ENCODE measurements around the gene SEMG2.

Gene SEMG2, protein sequence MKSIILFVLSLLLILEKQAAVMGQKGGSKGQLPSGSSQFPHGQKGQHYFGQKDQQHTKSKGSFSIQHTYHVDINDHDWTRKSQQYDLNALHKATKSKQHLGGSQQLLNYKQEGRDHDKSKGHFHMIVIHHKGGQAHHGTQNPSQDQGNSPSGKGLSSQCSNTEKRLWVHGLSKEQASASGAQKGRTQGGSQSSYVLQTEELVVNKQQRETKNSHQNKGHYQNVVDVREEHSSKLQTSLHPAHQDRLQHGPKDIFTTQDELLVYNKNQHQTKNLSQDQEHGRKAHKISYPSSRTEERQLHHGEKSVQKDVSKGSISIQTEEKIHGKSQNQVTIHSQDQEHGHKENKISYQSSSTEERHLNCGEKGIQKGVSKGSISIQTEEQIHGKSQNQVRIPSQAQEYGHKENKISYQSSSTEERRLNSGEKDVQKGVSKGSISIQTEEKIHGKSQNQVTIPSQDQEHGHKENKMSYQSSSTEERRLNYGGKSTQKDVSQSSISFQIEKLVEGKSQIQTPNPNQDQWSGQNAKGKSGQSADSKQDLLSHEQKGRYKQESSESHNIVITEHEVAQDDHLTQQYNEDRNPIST

DNA sequence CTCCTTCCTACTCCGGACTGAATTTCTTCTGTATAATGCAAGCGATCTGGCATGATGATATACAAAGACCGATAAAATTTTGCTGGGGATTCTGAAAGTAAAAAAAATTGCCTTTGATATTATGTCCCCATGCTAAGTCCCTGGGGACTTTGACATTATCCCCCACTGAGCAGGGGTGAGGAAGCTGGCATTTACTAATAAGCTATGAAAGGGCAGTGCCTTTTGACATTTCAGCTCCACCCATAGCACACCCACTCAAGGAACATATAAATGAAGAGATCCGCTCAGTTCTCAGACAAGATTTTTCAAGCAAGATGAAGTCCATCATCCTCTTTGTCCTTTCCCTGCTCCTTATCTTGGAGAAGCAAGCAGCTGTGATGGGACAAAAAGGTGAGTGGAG lies at the start of gene SEMG2:
TSS of gene SEMG2 (plus strand) at position 298 of the 400 bp plus-strand sequence. CDS start at position 315, 17 bp downstream.
- DNase-seq: no peak

DNA sequence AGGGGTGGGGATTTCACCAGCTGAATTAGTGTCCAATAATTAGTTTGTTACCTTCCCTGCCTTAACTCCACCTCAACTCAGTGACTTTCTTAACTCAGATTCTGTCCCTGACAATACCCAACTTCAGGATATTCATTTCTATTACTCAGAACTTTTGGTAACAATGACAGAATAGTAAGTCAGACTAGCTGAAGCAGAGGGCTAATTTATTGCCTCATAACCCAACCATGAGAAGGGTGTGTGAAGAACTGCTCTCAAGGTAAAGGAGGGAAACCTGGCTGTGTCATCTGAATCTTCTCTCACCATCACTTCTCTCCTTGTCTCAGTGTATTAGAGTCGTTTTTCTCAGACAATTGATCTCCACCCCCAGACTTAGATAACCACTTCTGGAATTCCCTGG lies 47.7 kb upstream of the SEMG2 start:
- no peak for DNase-seq

DNA sequence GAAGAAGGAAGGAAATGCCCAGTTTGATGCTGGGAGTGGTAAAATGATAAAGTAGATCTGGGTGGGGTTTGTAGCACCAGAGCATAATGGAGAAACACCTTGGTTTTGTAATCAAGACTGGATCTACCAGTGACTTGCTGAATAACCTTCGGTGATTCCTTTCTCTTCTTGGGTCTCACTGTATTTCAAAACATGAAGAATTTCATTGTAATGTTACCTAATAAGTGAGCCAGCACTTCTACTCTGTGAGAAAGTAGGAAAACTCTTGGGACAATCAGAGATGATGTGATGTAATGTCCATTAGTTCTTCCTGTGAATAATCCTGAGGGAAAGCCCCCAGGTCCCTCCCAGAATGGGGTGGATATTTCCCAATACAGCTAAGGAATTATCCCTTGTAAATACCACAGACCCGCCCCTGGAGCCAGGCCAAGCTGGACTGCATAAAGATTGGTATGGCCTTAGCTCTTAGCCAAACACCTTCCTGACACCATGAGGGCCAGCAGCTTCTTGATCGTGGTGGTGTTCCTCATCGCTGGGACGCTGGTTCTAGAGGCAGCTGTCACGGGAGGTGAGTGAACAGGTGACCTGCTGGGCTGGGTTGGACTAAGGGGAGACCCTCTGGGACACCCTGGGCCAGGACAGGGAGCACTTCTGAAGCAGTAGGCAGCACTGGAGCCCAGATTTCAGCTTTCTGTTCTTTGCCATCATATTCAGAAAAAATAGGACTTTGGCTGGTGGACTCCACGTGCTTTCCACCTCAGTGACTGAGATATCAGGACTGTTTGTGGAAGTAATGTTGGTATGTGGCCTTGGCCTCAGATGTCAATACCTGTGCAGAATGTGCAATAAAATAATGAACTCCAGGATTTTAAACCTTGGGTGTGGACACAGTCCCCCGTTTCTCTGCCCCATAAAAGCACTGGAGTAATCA lies 46.5 kb upstream of the SEMG2 start, which contains the start of gene PI3:
TSS of gene PI3 (plus strand) at position 469 of the 931 bp plus-strand sequence. CDS start at position 490, 21 bp downstream.
- DNase-seq: no peak

DNA sequence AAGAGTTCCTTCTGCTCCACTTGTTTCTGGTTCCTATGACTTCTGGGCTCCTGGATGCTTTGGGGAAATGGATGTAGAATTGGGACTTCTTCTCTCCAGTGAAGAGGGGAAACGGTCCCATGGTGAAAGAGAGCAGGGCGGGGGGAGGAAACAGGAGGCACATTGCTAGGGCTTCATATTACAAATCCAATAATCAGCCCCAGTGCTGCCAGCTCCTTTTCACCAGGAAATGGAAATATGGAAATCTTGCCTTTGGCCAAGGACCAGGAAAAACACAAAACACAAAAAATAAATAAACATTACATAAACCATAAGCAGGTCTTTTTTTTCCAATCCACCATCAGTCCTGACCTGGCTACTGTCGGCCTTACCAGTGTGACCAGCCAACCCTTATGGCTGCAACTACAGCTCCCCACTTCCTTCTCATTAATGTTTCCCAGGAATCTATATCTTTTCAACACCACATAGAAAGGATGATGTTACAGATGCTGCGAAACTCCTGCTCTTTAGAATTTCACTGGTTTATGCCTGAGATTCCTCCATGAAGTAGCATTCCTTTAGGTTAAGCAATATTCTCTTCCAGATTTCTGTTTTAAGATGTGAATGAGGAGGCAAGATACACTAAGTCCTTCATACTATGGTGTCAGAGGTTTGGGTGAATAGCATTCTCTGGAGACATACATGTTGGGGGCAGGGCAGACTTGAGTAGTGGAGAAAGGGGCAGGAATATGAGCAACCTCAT lies 44.5 kb upstream of the SEMG2 start:
- no peak for DNase-seq

DNA sequence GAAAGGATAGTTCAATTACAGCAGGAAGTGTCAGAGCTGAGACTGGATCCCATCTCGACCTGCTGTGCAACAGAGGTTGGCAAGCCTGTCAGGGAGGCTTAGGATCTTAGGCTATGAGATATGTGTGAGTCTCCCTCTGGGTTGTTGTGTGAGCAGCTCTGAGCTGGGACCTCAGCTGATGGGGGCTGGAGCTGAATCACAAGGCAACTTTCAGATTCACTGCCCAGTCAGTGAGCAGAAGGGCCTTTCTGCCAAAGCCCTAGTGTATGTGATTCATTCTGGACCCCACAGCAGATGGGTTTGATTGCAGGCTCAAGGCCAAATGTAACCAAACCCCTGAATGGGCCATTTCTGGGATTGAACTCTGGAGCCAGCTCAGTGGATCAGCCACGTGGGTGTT lies 42.0 kb upstream of the SEMG2 start:
- DNase-seq: no peak

DNA sequence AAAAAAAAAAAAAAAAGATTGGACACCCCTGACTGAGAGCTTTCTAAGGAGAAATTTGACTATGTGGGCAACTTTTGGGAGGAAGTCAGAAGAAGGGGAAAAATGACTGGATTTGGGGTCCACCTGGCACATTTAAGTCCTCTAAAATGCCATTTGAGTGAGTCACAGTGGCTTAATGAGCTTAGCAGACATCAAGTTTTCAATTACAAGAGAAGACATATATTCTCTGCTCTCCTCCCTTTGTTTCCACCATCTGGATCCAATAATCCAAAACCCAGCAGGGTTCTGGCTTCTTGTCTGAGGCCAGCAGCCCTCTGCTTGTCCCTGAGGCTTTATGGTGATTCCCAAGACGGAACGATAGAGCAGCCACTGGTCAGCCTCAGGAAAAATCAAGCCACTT lies 39.5 kb upstream of the SEMG2 start:
- DNase-seq: no peak

DNA sequence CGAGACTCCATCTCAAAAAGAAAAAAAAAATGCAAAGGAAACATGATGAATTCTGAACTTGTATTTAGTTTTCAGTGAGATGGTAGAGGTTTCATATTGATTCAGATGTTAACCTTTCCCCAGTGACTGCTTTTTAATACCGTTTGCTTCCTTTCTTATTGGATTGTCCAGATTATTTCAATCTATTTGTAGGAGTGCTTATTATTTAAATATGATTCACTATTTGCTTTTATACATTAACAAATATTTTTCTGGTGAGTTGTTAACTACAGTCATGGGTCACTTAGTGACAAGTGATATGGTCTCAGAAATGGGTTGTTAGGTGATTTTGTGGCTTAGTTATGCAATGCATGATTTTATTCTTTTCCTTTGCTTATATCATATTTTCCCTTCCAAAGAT lies 38.1 kb upstream of the SEMG2 start:
- DNase-seq: no peak

DNA sequence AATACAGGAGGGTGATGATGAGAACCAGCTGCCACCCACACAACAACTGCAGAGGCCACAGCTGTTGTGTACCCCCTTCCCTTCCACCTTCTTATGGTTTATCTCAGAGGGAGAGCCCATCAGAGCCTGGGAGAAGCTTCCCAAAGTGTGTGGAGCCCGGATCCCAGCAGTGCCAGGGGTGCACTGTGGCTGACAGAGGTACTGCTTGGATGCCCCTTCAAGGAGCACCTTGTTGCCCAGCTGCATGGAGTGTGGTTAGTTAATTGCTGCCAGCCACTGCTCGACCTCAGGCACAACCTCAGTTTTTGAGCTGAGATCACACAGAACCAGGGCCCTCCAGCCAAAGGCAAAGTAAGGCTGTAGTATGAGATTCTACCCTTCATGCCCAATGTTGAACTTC lies 33.5 kb upstream of the SEMG2 start:
- no peak for DNase-seq

DNA sequence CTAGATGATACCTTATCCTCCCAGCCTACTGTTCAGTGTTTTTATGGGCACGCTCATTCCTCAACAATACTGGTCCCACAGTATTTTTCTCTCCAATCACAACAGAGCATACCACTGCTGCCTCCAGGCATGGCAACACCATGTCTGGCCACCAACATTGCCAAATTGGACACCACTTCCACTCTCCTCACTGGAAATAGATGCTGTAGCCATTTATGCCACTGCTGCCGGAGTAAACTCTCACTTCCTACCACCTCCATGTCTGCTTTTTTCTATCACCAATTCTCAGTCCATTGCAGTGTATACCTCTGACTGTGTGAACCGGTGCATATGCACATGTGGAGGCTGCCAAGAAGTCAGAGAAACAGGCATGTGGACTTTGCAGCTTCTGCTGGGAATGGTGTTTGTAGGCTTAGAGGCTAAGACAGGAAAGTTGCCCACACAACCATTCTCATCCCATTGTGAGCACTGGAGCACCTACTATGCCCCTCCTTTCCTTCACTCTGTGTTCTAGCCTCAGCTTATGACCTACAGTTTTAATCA lies 32.0 kb upstream of the SEMG2 start:
- no peak for DNase-seq

DNA sequence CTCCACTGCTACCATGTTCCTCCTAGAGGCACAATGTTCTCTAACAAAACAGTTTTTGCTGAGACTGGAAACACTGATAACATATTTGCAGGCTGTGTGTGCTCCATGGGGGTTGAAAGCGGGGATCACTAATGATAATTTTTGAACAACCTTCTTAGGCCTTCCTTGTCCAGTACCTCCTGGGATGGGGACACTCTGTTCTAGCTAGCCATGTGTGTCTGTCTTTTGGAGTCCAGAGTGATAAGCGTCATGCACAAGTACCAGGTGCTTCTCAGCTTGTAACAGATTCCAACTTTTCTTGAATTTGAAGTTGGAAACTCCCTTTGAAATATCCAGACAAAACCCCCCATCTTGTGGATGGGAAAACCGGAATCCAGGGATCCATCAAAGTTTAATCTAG lies 31.3 kb upstream of the SEMG2 start:
- no peak for DNase-seq

DNA sequence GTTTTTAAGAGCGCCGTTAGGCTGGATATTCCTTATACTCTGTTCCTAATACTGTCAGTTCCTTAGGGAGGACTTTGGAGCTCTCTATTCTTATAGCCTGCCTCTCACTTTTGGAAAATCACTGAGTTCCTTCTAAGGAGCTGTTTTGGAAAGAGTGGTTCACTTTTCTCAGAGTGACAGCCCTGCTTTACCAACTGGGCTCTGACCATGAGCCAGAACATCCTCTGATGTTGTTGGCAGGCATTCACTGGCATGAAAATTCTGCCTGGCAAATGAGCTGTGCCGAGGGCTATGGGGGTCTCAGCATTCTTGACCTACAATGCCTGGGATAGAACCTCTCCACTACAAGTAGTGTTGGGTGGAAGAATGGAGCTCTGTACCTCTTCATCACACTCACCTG lies 29.2 kb upstream of the SEMG2 start:
- no peak for DNase-seq

DNA sequence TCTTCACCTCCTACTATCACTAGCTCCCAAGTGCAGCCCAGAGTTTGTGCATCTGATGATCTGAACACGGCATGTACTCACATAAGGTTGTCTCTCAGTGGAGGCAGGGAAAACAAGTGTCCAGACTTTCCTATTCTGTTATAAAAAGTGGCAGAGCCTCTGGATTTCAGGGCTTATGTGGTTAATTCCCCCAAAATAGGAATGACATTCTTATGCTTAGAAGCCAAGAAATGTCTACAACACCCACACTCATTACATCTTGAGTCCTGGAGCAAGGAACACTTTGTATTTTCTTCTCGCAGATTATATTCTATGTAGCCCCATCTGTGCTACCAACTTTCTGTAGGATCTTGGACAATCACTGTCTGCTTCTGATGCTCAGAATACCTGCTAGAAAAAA lies 27.8 kb upstream of the SEMG2 start:
- DNase-seq: no peak

DNA sequence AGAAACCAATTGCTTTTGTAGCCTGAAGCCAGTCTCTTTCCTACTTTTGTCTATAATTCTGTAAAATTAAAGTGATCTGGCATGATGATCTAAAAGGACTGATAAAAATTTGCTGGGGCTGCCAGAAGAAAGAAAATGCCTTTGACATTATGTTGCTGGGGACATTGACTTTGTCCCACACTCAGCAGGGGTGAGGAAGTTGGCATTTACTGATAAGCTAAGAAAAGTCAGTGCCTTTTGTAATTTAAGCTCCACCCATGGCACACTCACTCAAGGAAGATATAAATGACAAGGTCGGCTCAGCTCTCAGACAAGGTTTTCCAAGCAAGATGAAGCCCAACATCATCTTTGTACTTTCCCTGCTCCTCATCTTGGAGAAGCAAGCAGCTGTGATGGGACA lies 14.4 kb upstream of the SEMG2 start, which contains the start of gene SEMG1:
TSS of gene SEMG1 (plus strand) at position 309 of the 400 bp plus-strand sequence. CDS start at position 330, 21 bp downstream.
- DNase-seq: no peak

DNA sequence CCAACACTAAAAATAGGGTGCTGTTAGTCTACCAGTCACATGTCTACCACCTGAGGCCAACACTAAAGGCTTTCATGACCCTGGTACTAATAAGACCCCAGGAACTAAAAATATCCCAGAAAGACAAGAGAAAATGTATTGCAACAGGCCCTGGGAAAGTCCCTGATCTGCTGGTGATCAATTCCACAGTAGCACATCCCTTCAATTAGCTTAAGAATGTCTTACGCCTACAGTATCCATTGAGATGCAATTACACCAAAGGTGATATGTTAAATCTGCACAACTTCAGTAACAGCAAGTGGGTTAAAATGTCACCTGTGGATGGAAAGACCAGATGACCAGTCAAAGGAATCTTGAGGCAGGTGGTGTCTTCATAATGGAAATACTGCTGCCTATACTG lies 11.2 kb upstream of the SEMG2 start:
- DNase-seq: no peak

DNA sequence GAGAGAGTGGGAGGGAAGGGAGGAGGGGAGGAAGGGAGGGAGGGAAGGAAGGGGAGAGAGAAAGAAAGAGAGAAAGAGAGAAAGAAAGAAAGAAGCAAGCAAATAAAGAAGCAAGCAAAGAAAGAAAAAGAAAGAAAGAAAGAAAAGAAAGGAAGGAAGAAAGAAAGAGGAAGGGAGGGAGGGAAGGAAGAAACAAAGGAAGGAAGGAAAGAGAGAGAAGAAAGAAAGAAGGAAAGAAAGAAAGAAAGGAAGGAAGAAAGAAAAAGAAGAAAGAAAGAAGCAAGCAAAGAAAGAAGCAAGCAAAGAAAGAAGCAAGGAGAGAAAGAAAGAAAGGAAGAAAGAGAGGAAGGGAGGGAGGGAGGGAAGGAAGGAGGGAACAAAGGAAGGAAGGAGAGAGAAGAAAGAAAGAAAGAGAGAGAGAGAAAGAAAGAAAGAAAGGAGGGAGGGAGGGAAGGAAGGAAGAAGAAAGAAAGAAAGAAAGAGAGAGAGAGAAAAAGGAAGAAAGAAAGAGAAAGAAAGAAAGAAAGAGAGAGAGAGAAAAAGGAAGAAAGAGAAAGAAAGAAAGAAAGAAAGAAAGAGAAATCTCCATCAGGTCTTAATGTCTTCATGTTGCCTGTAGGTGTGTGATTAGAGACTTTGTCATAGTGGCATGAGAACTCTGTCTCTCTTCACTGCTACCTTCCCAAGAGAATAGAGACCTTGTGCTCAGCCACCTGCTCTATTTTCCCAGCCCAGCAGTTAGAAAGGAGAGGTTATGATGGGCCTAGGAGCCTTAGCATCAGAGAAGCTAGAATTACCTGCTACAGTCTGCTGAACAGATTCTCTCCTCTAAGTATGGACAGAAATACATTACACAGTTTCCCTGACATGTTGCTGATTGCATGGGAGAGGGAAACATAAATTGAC lies 9.4 kb upstream of the SEMG2 start:
- DNase-seq: no peak

DNA sequence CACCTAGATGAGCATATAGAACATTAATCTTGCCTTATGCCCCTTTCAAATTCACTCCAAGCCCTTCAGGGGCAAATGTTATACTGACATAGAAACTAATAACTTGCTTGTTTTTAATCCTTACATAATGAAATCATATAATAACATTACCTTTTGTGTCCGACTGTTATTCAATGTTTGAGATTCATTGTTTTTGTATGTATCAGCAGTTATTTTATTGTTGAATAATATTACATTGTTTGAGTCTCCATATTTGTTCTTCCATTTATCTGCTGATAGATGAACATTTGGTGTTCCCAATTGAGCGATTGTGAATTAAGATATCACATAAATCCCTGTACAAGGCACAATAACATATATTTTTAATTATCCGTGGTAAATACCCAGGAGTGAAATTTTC lies 8.3 kb upstream of the SEMG2 start:
- no peak for DNase-seq

DNA sequence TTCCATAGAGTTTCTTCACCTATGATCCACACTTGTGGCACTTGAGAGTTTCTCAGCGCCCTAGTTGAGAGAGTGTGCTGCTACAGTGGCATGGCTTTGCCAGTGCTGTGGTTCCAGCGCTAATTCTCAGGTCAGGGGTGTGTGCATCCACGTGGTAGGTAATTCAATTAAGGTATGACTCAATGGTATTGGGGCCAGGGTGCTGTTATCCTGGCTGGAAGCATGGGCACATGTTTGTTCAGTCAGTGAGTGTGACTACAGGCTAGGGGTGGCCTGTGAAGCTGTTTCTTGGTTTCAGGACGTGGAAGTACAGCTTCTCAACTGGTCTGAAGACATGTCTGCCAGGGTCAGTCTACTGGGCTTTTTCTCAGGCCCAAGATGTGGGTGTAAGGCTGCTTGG lies 3.0 kb upstream of the SEMG2 start:
- DNase-seq: no peak

DNA sequence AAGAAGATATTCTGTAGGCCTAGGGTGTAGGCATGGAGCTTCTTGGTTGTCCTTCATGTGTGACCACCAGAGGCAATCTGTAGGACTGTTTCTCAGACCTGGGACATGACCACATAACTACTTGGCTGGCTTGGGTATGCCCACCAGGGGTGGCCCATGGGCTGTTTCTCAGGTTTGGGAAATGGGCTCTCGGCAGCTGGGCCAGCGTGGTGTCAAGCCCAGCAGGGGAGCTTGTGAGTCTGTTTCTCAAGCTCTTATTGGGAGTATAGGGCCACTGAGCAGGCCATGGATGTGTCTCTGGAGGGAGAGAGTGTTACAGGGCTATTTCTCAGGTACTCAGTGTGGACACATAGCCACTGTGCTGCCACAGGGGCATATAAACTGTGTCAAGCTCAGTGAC lies 2.5 kb upstream of the SEMG2 start:
- DNase-seq: no peak

DNA sequence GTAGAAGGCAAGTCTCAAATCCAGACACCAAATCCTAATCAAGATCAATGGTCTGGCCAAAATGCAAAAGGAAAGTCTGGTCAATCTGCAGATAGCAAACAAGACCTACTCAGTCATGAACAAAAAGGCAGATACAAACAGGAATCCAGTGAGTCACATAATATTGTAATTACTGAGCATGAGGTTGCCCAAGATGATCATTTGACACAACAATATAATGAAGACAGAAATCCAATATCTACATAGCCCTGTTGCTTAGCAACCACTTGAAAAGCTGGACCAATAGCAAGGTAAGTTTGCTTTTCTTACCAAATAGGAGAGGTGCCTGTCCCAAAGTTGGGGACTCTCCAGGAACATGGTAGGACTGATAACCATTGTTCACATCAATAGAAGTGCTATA lies 2.0 kb downstream of the SEMG2 start:
- DNase-seq: no peak

DNA sequence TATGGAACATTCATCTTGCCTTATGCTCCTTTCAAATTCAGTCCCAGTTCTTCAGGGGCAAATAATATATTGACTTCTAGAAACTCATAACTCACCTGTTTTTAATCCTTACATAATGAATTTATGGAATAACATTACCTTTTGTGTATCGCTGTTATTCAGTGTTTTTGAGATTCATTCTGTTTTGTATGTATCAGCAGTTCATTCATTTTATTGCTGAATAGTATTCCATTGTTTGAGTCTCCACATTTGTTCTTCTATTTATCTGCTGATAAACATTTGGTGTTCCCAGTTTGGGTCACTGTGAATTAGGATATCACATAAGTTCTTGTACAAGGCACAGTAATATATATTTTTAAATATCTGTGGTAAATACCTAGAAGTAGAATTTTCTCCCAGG lies 5.1 kb downstream of the SEMG2 start:
- no peak for DNase-seq

Measured in left hindlimb (tissue), 1 donor.